HUES6 (cell line): Measurements from ENCODE around the gene TMEM114.
"Not testable (repeated sequence)": the region's sequence is repeated elsewhere in the genome, so short reads cannot be mapped to it uniquely, and the experiment has no call there.

Experiments
- H3K27ac ChIP-seq: 2 replicates; pipeline ENCODE4 v1.7.0; 2013; ENCODE audit warnings: low read depth, mild to moderate bottlenecking, low read length, inconsistent platforms
- H3K27me3 ChIP-seq: 2 replicates; pipeline ENCODE4 v1.6.1; 2013; ENCODE audit warnings: low read length; ENCODE audit not compliant: control insufficient read depth, insufficient read depth
- H3K36me3 ChIP-seq: 2 replicates; pipeline ENCODE4 v1.6.1; 2013; ENCODE audit warnings: low read length; ENCODE audit not compliant: control insufficient read depth, insufficient read depth
- H3K4me1 ChIP-seq: 2 replicates; pipeline ENCODE4 v1.6.1; 2013; ENCODE audit warnings: low read length; ENCODE audit not compliant: control insufficient read depth, insufficient read depth
- H3K4me3 ChIP-seq: 2 replicates; pipeline ENCODE4 v1.5.1; 2013; ENCODE audit warnings: low read depth, low read length
- H3K9ac ChIP-seq: one replicate; pipeline ENCODE4 v1.6.1; 2013; ENCODE audit warnings: mild to moderate bottlenecking, low read length
- H3K9me3 ChIP-seq: 2 replicates; pipeline ENCODE4 v1.6.1; 2013; ENCODE audit warnings: low read depth, low read length; ENCODE audit not compliant: control insufficient read depth, insufficient read depth

The TMEM114 gene

GRCh38 chr16:8572063-8572918, 18.0 kb downstream of the TMEM114 start:
- Histone ChIP-seq H3K4me3 (no peak overlapping the region), H3K27me3 (peaks cover 15% of the 10 kb centered on the region; the same call in 1 of the 2 replicates), H3K9ac (no peak overlapping the region)

DNA sequence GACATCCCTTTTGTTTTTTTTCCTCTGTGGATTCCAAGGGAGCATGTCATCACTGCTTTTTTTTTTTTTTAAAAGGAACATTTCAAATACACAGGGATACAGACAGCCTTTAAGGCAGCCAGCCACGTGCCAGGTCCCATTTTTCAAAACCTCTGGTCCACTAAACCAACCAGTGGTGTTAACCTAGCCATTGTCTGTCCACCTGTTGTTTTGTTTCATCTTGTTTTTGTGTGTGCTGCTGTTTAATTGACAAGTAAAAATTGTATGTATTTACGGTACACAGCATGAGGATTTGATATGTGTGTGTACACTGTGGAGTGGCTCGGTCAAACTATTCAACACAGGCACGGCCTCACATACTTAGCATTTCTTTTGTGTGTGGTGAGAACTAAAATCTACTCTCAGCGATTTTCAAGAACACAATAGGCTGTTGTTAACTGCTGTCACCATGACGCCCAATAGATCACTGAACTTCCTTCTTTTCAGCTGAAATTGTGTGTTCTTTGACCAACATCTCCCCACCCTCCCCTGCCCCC, 19.2 kb downstream of the TMEM114 start:
- no peak overlapping the region for H3K4me3 ChIP-seq
- no peaks in the 10 kb centered on the region for H3K9me3 ChIP-seq
- H3K27ac ChIP-seq, result no peak overlapping the region
- no peak overlapping the region for H3K9ac ChIP-seq
- H3K4me1 ChIP-seq, result peaks cover 4% of the 10 kb centered on the region
- H3K27me3 ChIP-seq, result peaks cover 5% of the 10 kb centered on the region; the same call in 1 of the 2 replicates
- no peaks in the 10 kb centered on the region for H3K36me3 ChIP-seq

More at GRCh38 chr16:8572063-8572918, 18.0 kb downstream of the TMEM114 start:
- Histone ChIP-seq H3K27ac (no peak overlapping the region), H3K9me3 (no peaks in the 10 kb centered on the region), H3K4me1 (peaks cover 4% of the 10 kb centered on the region), H3K36me3 (no peaks in the 10 kb centered on the region)

DNA sequence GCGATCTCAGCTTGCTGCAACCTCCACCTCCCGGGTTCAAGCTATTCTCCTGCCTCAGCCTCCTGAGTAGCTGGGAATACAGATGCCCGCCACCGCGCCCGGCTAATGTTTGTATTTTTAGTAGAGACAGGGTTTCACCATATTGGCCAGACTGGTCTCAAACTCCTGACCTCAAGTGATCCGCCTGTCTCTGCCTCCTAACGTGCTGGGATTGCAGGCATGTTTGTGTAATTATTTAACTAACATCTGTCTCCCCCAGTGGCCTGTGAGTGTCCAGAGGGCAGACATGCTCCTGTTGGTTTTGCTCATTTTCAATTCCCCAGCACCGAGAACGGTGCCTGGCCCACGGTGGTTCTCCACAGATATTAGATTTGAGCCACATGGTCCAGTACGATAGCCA, 19.9 kb downstream of the TMEM114 start:
- H3K4me1 ChIP-seq, H3K27me3 ChIP-seq, H3K27ac ChIP-seq, H3K9me3 ChIP-seq, H3K4me3 ChIP-seq, H3K9ac ChIP-seq, H3K36me3 ChIP-seq: not testable (repeated sequence)

DNA sequence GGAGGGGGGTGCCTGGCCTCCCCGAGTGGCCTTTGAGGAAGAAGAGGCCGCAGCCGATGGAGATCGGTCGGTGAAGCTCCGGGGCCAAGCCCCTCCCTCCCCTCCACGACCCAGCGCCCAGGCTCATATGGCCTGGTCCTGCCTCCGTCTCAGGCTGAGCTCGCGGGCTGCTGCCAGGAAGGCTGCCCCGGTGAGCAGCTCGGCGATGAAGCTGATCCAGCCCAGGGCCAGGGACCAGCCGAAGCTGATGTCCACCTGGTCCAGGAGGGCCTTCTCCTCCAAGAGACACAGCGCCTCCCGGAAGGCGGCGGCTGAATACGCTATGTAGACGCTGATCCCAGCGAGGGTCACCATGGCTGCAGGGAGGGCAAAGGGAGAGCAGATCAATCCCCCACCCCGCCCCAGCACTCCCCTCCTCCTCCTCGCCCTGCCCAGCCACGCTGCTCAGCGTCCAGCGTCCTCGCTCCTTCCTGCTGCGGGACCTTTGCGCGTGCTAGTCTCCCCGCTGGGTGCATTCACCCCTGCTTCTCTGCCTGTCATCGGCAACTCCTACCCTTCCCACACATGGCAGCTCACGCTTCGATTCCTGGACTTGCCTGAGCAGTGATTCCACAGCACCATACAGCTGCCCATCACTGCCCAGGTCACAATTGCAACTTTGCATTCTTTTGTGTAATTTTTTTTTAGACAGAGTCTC, 20.5 kb downstream of the TMEM114 start:
- Histone ChIP-seq H3K4me1 (peaks cover 4% of the 10 kb centered on the region), H3K4me3 (peak overlapping the region; percentile 10; the same call in 1 of the 2 replicates), H3K9ac (no peak overlapping the region), H3K27me3 (no peaks in the 10 kb centered on the region), H3K36me3 (no peaks in the 10 kb centered on the region), H3K27ac (no peak overlapping the region), H3K9me3 (no peaks in the 10 kb centered on the region)

DNA sequence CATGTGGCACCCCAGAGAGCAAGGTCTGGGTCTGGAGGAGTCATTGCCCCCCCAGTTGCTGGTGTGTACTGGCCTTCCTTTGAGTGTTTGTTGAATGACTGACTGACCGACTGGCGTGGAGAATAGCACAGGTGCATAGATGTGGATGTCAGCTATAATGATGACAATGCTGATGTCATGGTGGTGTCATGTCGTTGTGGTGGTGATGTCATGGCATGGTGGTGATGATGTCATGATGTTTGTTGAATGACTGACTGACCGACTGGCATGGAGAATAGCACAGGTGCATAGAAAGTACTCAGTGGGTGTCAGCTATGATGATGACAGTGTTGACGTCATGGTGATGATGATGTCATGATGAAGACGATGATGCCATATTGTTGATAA, 22.1 kb downstream of the TMEM114 start:
- Histone ChIP-seq H3K27me3 (no peaks in the 10 kb centered on the region), H3K9me3 (peaks cover 7% of the 10 kb centered on the region), H3K4me1 (peaks cover 4% of the 10 kb centered on the region), H3K4me3 (no peak overlapping the region), H3K9ac (no peak overlapping the region), H3K36me3 (no peaks in the 10 kb centered on the region), H3K27ac (no peak overlapping the region)

DNA sequence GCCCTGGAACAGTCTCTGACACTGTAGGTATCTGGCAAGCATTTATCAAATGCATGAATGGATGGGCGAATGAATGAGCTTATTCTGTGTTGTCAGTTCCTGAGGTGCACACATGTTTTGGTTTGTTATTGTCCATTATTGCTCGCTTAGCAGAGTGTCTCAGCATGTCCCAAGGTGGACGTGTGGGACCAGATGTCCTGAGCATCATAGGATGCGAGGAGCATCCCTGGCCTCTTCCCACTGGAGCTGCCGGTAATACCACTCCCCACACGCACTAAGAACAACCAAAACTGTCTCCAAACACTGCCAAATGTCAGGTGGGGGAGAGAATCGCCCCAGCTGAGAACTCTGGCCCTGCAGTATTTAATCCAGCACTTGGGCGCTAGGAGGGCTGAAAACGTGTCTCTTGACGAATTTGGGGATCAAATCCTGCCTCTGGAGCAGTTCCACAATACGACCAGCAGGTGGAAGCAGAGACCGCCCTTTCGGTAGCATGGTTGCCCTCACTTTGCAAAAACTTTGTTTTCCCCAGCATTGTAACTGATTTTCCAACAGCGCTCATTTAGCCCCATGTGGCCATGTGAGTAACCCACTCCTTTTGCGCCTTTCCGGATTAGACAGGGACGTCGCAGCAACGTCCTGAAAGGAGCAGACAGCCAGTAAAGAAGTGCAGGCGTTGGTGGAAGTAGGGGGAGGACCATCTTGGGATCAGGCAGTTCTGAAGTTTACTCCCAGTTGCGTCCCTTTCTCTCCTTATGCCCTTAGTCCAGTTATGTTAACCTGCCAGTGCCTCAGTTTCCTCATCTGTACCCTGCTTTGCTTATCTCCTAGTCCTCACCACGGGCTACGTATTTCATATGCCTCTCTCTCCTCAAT, 22.7 kb downstream of the TMEM114 start:
- peaks cover 14% of the 10 kb centered on the region for H3K9me3 ChIP-seq
- no peak overlapping the region for H3K9ac ChIP-seq
- peaks cover 4% of the 10 kb centered on the region for H3K4me1 ChIP-seq
- H3K27me3 ChIP-seq, result no peaks in the 10 kb centered on the region
- no peak overlapping the region for H3K27ac ChIP-seq
- no peak overlapping the region for H3K4me3 ChIP-seq
- H3K36me3 ChIP-seq, result no peaks in the 10 kb centered on the region

GRCh38 chr16:8565498-8565897, 24.8 kb downstream of the TMEM114 start:
- H3K4me1 ChIP-seq, result no peaks in the 10 kb centered on the region; the same call in 1 of the 2 replicates
- H3K27me3 ChIP-seq, result 0 out of 2 replicates have a peak, but pooled peaks cover 4% of the 10 kb centered on the region
- peak overlapping the region; percentile 3; the same call in 1 of the 2 replicates for H3K4me3 ChIP-seq
- H3K9me3 ChIP-seq, result peaks cover 26% of the 10 kb centered on the region
- no peak overlapping the region for H3K27ac ChIP-seq
- no peak overlapping the region for H3K9ac ChIP-seq
- no peaks in the 10 kb centered on the region for H3K36me3 ChIP-seq

- Histone ChIP-seq H3K36me3 (no peaks in the 10 kb centered on the region), H3K27me3 (0 out of 2 replicates have a peak, but pooled peaks cover 4% of the 10 kb centered on the region), H3K9me3 (peaks cover 26% of the 10 kb centered on the region), H3K9ac (no peak overlapping the region), H3K4me1 (no peaks in the 10 kb centered on the region; the same call in 1 of the 2 replicates), H3K4me3 (no peak overlapping the region), H3K27ac (no peak overlapping the region)
These were observed 25.4 kb downstream of the TMEM114 start for GRCh38 chr16:8564934-8565345.

- H3K9me3 ChIP-seq, result peaks cover 26% of the 10 kb centered on the region
- H3K4me3 ChIP-seq, H3K27me3 ChIP-seq, H3K36me3 ChIP-seq, H3K4me1 ChIP-seq, H3K27ac ChIP-seq, H3K9ac ChIP-seq: not testable (repeated sequence)
These were observed 26.3 kb downstream of the TMEM114 start for GRCh38 chr16:8563944-8564540.

GRCh38 chr16:8561496-8561895, 28.8 kb downstream of the TMEM114 start:
- no peaks in the 10 kb centered on the region; the same call in 1 of the 2 replicates for H3K4me1 ChIP-seq
- no peak overlapping the region for H3K4me3 ChIP-seq
- peaks cover 9% of the 10 kb centered on the region; the same call in 1 of the 2 replicates for H3K27me3 ChIP-seq
- H3K36me3 ChIP-seq, result no peaks in the 10 kb centered on the region
- H3K9ac ChIP-seq, result no peak overlapping the region
- no peak overlapping the region for H3K27ac ChIP-seq
- peaks cover 26% of the 10 kb centered on the region for H3K9me3 ChIP-seq
